ENCODE measurements around the gene SPI1. TPM values are rescaled to one million over a fixed set of nuclear protein-coding genes. Genes with fewer than 3 reads are reported as not detected.
A peak's percentile ranks its signal among the peaks of the same experiment; 100 is the strongest.

Gene SPI1
- total and polyA plus RNA-seq, 12 donors: 2.7 to 79.2 (median 41.8) TPM

- Histone ChIP-seq H3K27ac (peak overlapping the region in 1 of 5 donors; percentile 49), H3K36me3 (replicated peaks in 1 of 2) (peaks cover 0 to 61% of the 10 kb centered on the region in 2 donors), H3K9me3 (replicated peaks in 1 of 3) (no peaks in the 10 kb centered on the region), H3K4me1 (replicated peaks in 1 of 2) (peaks cover 0 to 22% of the 10 kb centered on the region in 2 donors), H3K4me3 (no peak overlapping the region), H3K27me3 (no peaks in the 10 kb centered on the region)
- WGBS, 4 donors: 88 to 100% (median 94%) methylated on average over 4 to 19 of the region's 19 CpGs; no CpG with 5 or more reads in 1 of the 4 donors
- no peak for TF ChIP-seq POLR2A (IDR thresholded peaks at IDR 0.05)
- TF ChIP-seq CTCF (IDR thresholded peaks at IDR 0.05): no peak
- intact Hi-C loops (cut with DNase I): loop anchor here (5.0 kb wide), 2 partner anchors 37 to 42 kb away; partner anchors contain the start of gene SPI1 (in 1 of the 2)
- DNase-seq: no peak
Observed at GRCh38 chr11:47414685-47415070, 36.3 kb upstream of the SPI1 start.

- Histone ChIP-seq H3K4me3 (no peak overlapping the region), H3K27me3 (no peaks in the 10 kb centered on the region), H3K36me3 (replicated peaks in 1 of 2) (peaks cover 0 to 57% of the 10 kb centered on the region in 2 donors), H3K9me3 (replicated peaks in 1 of 3) (no peaks in the 10 kb centered on the region), H3K4me1 (replicated peaks in 1 of 2) (peaks cover 5 to 27% of the 10 kb centered on the region in 2 donors), H3K27ac (peak overlapping the region in 1 of 5 donors; percentile 49)
- no peak for DNase-seq
- intact Hi-C loops (cut with DNase I): loop anchor here (5.0 kb wide), 2 partner anchors 37 to 42 kb away; partner anchors contain the start of gene SPI1 (in 1 of the 2)
- TF ChIP-seq CTCF (IDR thresholded peaks at IDR 0.05) (no peak), POLR2A (IDR thresholded peaks at IDR 0.05) (no peak)
- 68 to 79% (median 74%) methylated on average over 8 to 16 of the region's 16 CpGs for WGBS, 4 donors
Observed at GRCh38 chr11:47413908-47414684, 35.7 kb upstream of the SPI1 start.

GRCh38 chr11:47413351-47413750 lies 35.0 kb upstream of the SPI1 start:
- H3K27ac ChIP-seq: peak overlapping the region in 1 of 5 donors; percentile 45
- H3K4me3 ChIP-seq: no peak overlapping the region
- no peaks in the 10 kb centered on the region for H3K9me3 ChIP-seq (replicated peaks in 1 of 3)
- H3K4me1 ChIP-seq (replicated peaks in 1 of 2): peaks cover 9 to 29% of the 10 kb centered on the region in 2 donors
- H3K36me3 ChIP-seq (replicated peaks in 1 of 2): peaks cover 0 to 50% of the 10 kb centered on the region in 2 donors
- no peak for DNase-seq
- H3K27me3 ChIP-seq: no peaks in the 10 kb centered on the region
- intact Hi-C loops (cut with DNase I): loop anchor here (5.0 kb wide), 2 partner anchors 36 to 41 kb away; partner anchors contain the start of gene SPI1 (in 1 of the 2)
- TF ChIP-seq CTCF (IDR thresholded peaks at IDR 0.05) (no peak), POLR2A (IDR thresholded peaks at IDR 0.05) (no peak)
- 84 to 95% (median 91%) methylated on average over 7 to 13 of the region's 13 CpGs for WGBS, 4 donors

GRCh38 chr11:47411884-47412746 lies 33.8 kb upstream of the SPI1 start:
- peak; percentile 48 to 74 (median 68) for TF ChIP-seq CTCF (IDR thresholded peaks at IDR 0.05)
- no peak for TF ChIP-seq POLR2A (IDR thresholded peaks at IDR 0.05)
- intact Hi-C loops (cut with DNase I): loop anchor here (5.0 kb wide), 2 partner anchors 35 to 40 kb away; partner anchors contain the start of gene SPI1 (in 1 of the 2)
- 65 to 78% (median 71%) methylated on average over 3 to 12 of the region's 12 CpGs for WGBS, 4 donors
- H3K4me1 ChIP-seq (replicated peaks in 1 of 2): peaks cover 16 to 36% of the 10 kb centered on the region in 2 donors
- no peaks in the 10 kb centered on the region for H3K9me3 ChIP-seq (replicated peaks in 1 of 3)
- no peaks in the 10 kb centered on the region for H3K27me3 ChIP-seq
- no peak overlapping the region for H3K4me3 ChIP-seq
- peak in 6 of 7 donors; percentile 59 to 74 (median 70) for DNase-seq
- peaks cover 0 to 40% of the 10 kb centered on the region in 2 donors for H3K36me3 ChIP-seq (replicated peaks in 1 of 2)
- peak overlapping the region in 2 of 5 donors; percentile 54 to 59 for H3K27ac ChIP-seq
